Glomerular visceral epithelial cell (primary cell): ENCODE measurements around the gene FAM184A.
"Not testable (repeated sequence)": the region's sequence is repeated elsewhere in the genome, so short reads cannot be mapped to it uniquely, and the experiment has no call there.

Experiments
- DNase-seq: peaks from one replicate; pipeline ENCODE4 v3.0.0-alpha.2; 2016; ENCODE audit errors: extremely low spot score

Gene FAM184A

GRCh38 chr6:119078376-119079282, at the start of gene FAM184A:
Gene FAM184A (minus strand): TSS chr6:119078664. CDS start chr6:119078299, 365 bp downstream.
- DNase-seq: peak; percentile 66

- no peak for DNase-seq
Observed at GRCh38 chr6:119127627-119128026, 49.2 kb upstream of the FAM184A start.

- DNase-seq: no peak
Observed at GRCh38 chr6:119126826-119127225, 48.4 kb upstream of the FAM184A start.

GRCh38 chr6:119126140-119126539, 47.7 kb upstream of the FAM184A start:
- DNase-seq: no peak

GRCh38 chr6:119125576-119125975, 47.1 kb upstream of the FAM184A start:
- DNase-seq: no peak

GRCh38 chr6:119124079-119124824, 45.8 kb upstream of the FAM184A start:
- no peak for DNase-seq

- DNase-seq: no peak
Observed at GRCh38 chr6:119122336-119122735, 43.9 kb upstream of the FAM184A start.

- no peak for DNase-seq
Observed at GRCh38 chr6:119121367-119121766, 42.9 kb upstream of the FAM184A start.

GRCh38 chr6:119119989-119120388, 41.5 kb upstream of the FAM184A start:
- no peak for DNase-seq

- DNase-seq: not testable (repeated sequence)
Observed at GRCh38 chr6:119119062-119119461, 40.6 kb upstream of the FAM184A start.

GRCh38 chr6:119116712-119117281, 38.3 kb upstream of the FAM184A start:
- no peak for DNase-seq

GRCh38 chr6:119113961-119114360, 35.5 kb upstream of the FAM184A start:
- DNase-seq: no peak

- DNase-seq: no peak
Observed at GRCh38 chr6:119112812-119113530, 34.5 kb upstream of the FAM184A start.

- DNase-seq: peak; percentile 66
Observed at GRCh38 chr6:119110601-119111548, 32.4 kb upstream of the FAM184A start.

GRCh38 chr6:119109654-119110325, 31.3 kb upstream of the FAM184A start:
- DNase-seq: no peak

- DNase-seq: no peak
Observed at GRCh38 chr6:119108076-119108475, 29.6 kb upstream of the FAM184A start.

- DNase-seq: no peak
Observed at GRCh38 chr6:119105282-119105681, 26.8 kb upstream of the FAM184A start.

GRCh38 chr6:119102901-119103300, 24.4 kb upstream of the FAM184A start:
- DNase-seq: no peak

- no peak for DNase-seq
Observed at GRCh38 chr6:119100115-119100514, 21.7 kb upstream of the FAM184A start.

GRCh38 chr6:119097815-119098361, 19.4 kb upstream of the FAM184A start:
- not testable (repeated sequence) for DNase-seq
